Measurements from ENCODE around the gene EPHA7. TPM values are rescaled to one million over a fixed set of nuclear protein-coding genes. Genes with fewer than 3 reads are reported as not detected.

The EPHA7 gene
- total RNA-seq, 1 experiment from 2014 or later, result not detected

GRCh38 chr6:93218096-93218495, 201.3 kb downstream of the EPHA7 start (continued):
- TF ChIP-seq YY1 (IDR thresholded peaks at IDR 0.05; ENCODE audit: extremely low read depth, insufficient replicate concordance, low read depth, low read length), result no peak

- ATAC-seq, result no peak
- H3K4me1 ChIP-seq (ENCODE audit: control insufficient read depth in 1 of 2, insufficient read depth in 2 of 2, low read length in 2 of 2), result no peaks in the 10 kb centered on the region
- H3K4me2 ChIP-seq (ENCODE audit: low read length), result no peak overlapping the region
- H3K9ac ChIP-seq (ENCODE audit: low read length), result no peak overlapping the region
- no peaks in the 10 kb centered on the region for H3K9me2 ChIP-seq (ENCODE audit: insufficient read depth)
- CTCF ChIA-PET, result no interaction called here
- no peak overlapping the region for H2AFZ ChIP-seq (ENCODE audit: low read depth, low read length, poor library complexity, severe bottlenecking)
- no peak for DNase-seq (ENCODE audit: low read depth, low spot score)
- RAD21 ChIA-PET (ENCODE audit: low non-redundant PET in 1 of 2, low total read pairs in 2 of 2, uncharacterized antibody in 2 of 2, unreplicated experiment in 2 of 2), result no interaction called here
- no peaks in the 10 kb centered on the region for H4K20me1 ChIP-seq (ENCODE audit: insufficient read depth)
- no peak overlapping the region for H3K27ac ChIP-seq (ENCODE audit: low read depth, low read length)
- no peaks in the 10 kb centered on the region for H3K36me3 ChIP-seq (ENCODE audit: control insufficient read depth in 1 of 2, insufficient read depth in 2 of 2, low read length in 2 of 2)
- POLR2A ChIA-PET, result no interaction called here
- H3K9me3 ChIP-seq (ENCODE audit: control insufficient read depth in 1 of 2, insufficient read depth in 1 of 2, low read depth in 1 of 2, low read length in 2 of 2), result peaks cover 3% of the 10 kb centered on the region in 2 experiments; a peak in 1 of 4 replicates
- H3K79me2 ChIP-seq (ENCODE audit: insufficient read depth, low read length), result no peaks in the 10 kb centered on the region
- no peak for TF ChIP-seq FOSL1 (IDR thresholded peaks at IDR 0.05; ENCODE audit: low read depth)
- no peak for TF ChIP-seq POLR2AphosphoS5 (IDR thresholded peaks at IDR 0.05; ENCODE audit: low read depth, low read length)
- TF ChIP-seq SRF (IDR thresholded peaks at IDR 0.05; ENCODE audit: low read depth), result no peak
- no peak for TF ChIP-seq EZH2 (IDR thresholded peaks at IDR 0.05)
- no peak for TF ChIP-seq ZNF274 (IDR thresholded peaks at IDR 0.05; ENCODE audit: low read depth, low read length)
- TF ChIP-seq POLR2A (IDR thresholded peaks at IDR 0.05; ENCODE audit: borderline replicate concordance, extremely low read depth, insufficient read depth, insufficient read length), result no peak
- no peak for TF ChIP-seq ZFX (IDR thresholded peaks at IDR 0.05)
- no peak for TF ChIP-seq SP1 (IDR thresholded peaks at IDR 0.05; ENCODE audit: low read depth)
- TF ChIP-seq RAD21 (IDR thresholded peaks at IDR 0.05; ENCODE audit: low read depth), result no peak
- TF ChIP-seq REST (IDR thresholded peaks at IDR 0.05; ENCODE audit: low read depth), result no peak
- no peak for TF ChIP-seq ZBTB33 (IDR thresholded peaks at IDR 0.05; ENCODE audit: extremely low read depth, insufficient replicate concordance, low read length)
- TF ChIP-seq CTCF (IDR thresholded peaks at IDR 0.05 in 2 of 3, conservative IDR thresholded peaks at IDR 0.05 in 1 of 3; ENCODE audit: borderline replicate concordance in 1 of 3, insufficient read depth in 1 of 3, low read depth in 2 of 3, low read length in 2 of 3), result no peak
- no peak for TF ChIP-seq SIN3A (IDR thresholded peaks at IDR 0.05; ENCODE audit: low read depth)
- no peak for TF ChIP-seq EGR1 (IDR thresholded peaks at IDR 0.05; ENCODE audit: low read depth)
- TF ChIP-seq ATF3 (IDR thresholded peaks at IDR 0.05), result no peak
- no peak for TF ChIP-seq TCF7L2 (IDR thresholded peaks at IDR 0.05; ENCODE audit: borderline replicate concordance, extremely low read depth, insufficient read depth, insufficient read length)
- no peak for TF ChIP-seq YY1 (IDR thresholded peaks at IDR 0.05; ENCODE audit: extremely low read depth, insufficient replicate concordance, low read depth, low read length)
- no peaks in the 10 kb centered on the region for H3K27me3 ChIP-seq (ENCODE audit: insufficient read depth, low read length)
- intact Hi-C loops (cut with micrococcal nuclease), result no loop called here
- BruUV-seq (replicated peaks), result no TSS peak
- H3K4me3 ChIP-seq (replicated peaks in 1 of 2; ENCODE audit: low read depth in 1 of 2, low read length in 2 of 2), result no peak overlapping the region
Measured at GRCh38 chr6:93213028-93213427, 206.3 kb downstream of the EPHA7 start.
